Measurements from ENCODE around the gene NFIB.

- TF ChIP-seq POLR2AphosphoS5 (IDR thresholded peaks at IDR 0.05; ENCODE audit: low read depth, low read length) (no peak), TAF1 (IDR thresholded peaks at IDR 0.05; ENCODE audit: low read depth, low read length) (no peak), POLR2A (IDR thresholded peaks at IDR 0.05; ENCODE audit: low read depth, low read length) (no peak), SPI1 (IDR thresholded peaks at IDR 0.05; ENCODE audit: low read depth, low read length) (no peak), PAX5 (IDR thresholded peaks at IDR 0.05; ENCODE audit: insufficient read depth, low read length, severe bottlenecking) (no peak), POU2F2 (IDR thresholded peaks at IDR 0.05; ENCODE audit: low read depth, low read length) (no peak)
Observed at GRCh38 chr9:14350754-14351153, 36.8 kb upstream of the NFIB start.
